HepG2 (cell line): ENCODE data around the gene SPAG5. TPM values are rescaled to one million over a fixed set of nuclear protein-coding genes. Genes with fewer than 3 reads are reported as not detected.
A peak's percentile ranks its signal among the peaks of the same experiment; 100 is the strongest.

Source experiments
- ARID5B ChIP-seq: IDR thresholded peaks from 2 replicates; pipeline ENCODE4 v1.4.0; 2020; ENCODE audit warnings: mild to moderate bottlenecking, missing genetic modification reagents
- CBX1 ChIP-seq: IDR thresholded peaks from one replicate; pipeline ENCODE4 v1.6.1; 2016; ENCODE audit warnings: antibody characterized with exemption, low read depth
- HMGXB3 ChIP-seq: sonication (generic); formaldehyde crosslinking; IDR thresholded peaks from 2 replicates; pipeline ENCODE4 v1.4.0; 2020; ENCODE audit warnings: missing genetic modification reagents, borderline replicate concordance
- PHF8 ChIP-seq: sonication (generic); formaldehyde crosslinking; IDR thresholded peaks from 2 replicates; pipeline ENCODE4 v1.5.0; 2020; ENCODE audit warnings: missing genetic modification reagents
- PITX1 ChIP-seq: sonication (generic); formaldehyde crosslinking; IDR thresholded peaks from 2 replicates; pipeline ENCODE4 v1.5.1; 2020; ENCODE audit warnings: mild to moderate bottlenecking, missing genetic modification reagents
- TSC22D2 ChIP-seq: sonication (generic); formaldehyde crosslinking; IDR thresholded peaks from 2 replicates; pipeline ENCODE4 v1.5.1; 2020; ENCODE audit warnings: missing genetic modification reagents, mild to moderate bottlenecking, borderline replicate concordance
- XRCC5 ChIP-seq: fragments of 200-400 bp; formaldehyde crosslinking; optimal IDR thresholded peaks from 2 replicates; pipeline ENCODE3; 2017; ENCODE audit warnings: mild to moderate bottlenecking, low read length
- ZBTB25 ChIP-seq: IDR thresholded peaks from 2 replicates; pipeline ENCODE4 v1.6.1; 2018; ENCODE audit warnings: missing genetic modification reagents
- ZNF580 ChIP-seq: IDR thresholded peaks from 2 replicates; pipeline ENCODE4 v1.6.1; 2016; ENCODE audit warnings: low read depth, borderline replicate concordance
- ZNF788 ChIP-seq: sonication (generic); formaldehyde crosslinking; IDR thresholded peaks from 2 replicates; pipeline ENCODE4 v1.5.0; 2020; ENCODE audit warnings: mild to moderate bottlenecking, missing genetic modification reagents, borderline replicate concordance
- polyA plus RNA-seq, 8 experiments: library from polyadenylated mRNA; depleted of rRNA in 3 of 8; stranded (reverse) in 7 of 8; unstranded in 1 of 8; fragments of >200 nt; fragmentation: Illumina TruSeq in 4 of 8; extraction: Trizol in 4 of 8; gene quantifications; 2 replicates each; pipeline versions ENCODE4 v1.2.1 to v1.2.3, GENCODE V29; 2011 to 2016; ENCODE audit warnings: low read depth in 4 of 8, missing spikeins in 1 of 8, mixed read lengths in 1 of 8; ENCODE audit not compliant: insufficient read depth in 1 of 8
- total RNA-seq, 5 experiments: library from RNA; depleted of rRNA; stranded (reverse); fragments of >200 nt; fragmentation: Illumina TruSeq; extraction: Trizol; gene quantifications; 2 replicates each; pipeline ENCODE4 v1.2.3, GENCODE V29; 2016; ENCODE audit warnings: low read depth in 1 of 5
- TF ChIP-seq, protein P1 (sequence below): fragments of 450-650 bp; IDR thresholded peaks from 2 replicates; pipeline ENCODE4 v1.6.1; 2017; ENCODE audit warnings: mild to moderate bottlenecking
- TF ChIP-seq, protein P2 (sequence below): sonication (generic); formaldehyde crosslinking; IDR thresholded peaks from 2 replicates; pipeline ENCODE4 v1.5.1; 2020; ENCODE audit warnings: mild to moderate bottlenecking, missing genetic modification reagents

The SPAG5 gene
- total and polyA plus RNA-seq, 2 of the 13 experiments (the other 11 are each of a cell fraction or from before 2014, with no cell fraction given): 41.4 to 98.0 TPM

DNA sequence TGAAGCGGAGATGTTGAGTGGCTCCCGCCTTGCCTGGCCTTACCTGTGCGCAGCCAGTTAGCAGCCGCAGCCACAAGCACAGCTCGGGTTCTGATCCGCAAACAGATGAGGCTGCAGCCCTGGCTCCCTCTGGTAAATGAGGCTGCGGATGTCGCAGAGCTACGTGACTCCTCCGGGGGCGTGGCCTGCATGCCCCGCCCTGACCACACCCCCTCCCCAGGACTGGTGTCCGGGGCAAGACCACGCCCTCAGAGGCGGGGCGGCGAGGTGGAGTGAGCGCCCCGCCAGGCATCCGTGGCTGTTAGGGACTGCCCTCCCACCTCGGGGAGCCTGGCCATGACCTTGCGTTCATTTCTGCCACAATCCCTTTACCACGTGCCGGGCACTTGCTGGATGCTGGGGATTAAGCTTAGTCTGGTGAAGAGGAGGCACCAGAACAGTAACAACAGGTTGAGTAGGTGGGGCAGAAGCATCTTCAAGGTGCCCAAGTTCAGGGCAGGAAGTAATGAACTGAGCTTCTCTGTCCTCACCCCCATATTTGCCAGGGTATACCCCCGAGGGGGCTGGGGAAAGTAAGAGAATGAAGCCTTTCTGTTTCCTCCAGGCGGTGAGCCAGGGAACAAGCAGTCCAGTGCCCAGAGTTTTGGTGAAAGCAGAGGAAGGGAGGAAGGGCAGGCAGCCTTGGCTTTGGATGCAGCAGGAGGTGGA lies 21.9 kb downstream of the SPAG5 start, which contains the start of gene ALDOC (continued):
- TF ChIP-seq ZBTB25 (CRISPR knock-in tag) (0 out of 2 replicates have a peak, but pooled peaks have one; percentile 49), XRCC5 (peak; percentile 20), PITX1 (peak; percentile 97), CBX1 (peak; percentile 75), HMGXB3 (CRISPR knock-in tag) (peak; percentile 83; the same call in 1 of the 2 replicates), ARID5B (CRISPR knock-in tag) (peak; percentile 80), TSC22D2 (CRISPR knock-in tag) (no peak), ZNF788 (CRISPR knock-in tag) (peak; percentile 83; the same call in 1 of the 2 replicates), PHF8 (CRISPR knock-in tag) (no peak), ZNF580 (CRISPR knock-in tag) (peak; percentile 91; the same call in 1 of the 2 replicates)
- TF ChIP-seq, protein P1, sequence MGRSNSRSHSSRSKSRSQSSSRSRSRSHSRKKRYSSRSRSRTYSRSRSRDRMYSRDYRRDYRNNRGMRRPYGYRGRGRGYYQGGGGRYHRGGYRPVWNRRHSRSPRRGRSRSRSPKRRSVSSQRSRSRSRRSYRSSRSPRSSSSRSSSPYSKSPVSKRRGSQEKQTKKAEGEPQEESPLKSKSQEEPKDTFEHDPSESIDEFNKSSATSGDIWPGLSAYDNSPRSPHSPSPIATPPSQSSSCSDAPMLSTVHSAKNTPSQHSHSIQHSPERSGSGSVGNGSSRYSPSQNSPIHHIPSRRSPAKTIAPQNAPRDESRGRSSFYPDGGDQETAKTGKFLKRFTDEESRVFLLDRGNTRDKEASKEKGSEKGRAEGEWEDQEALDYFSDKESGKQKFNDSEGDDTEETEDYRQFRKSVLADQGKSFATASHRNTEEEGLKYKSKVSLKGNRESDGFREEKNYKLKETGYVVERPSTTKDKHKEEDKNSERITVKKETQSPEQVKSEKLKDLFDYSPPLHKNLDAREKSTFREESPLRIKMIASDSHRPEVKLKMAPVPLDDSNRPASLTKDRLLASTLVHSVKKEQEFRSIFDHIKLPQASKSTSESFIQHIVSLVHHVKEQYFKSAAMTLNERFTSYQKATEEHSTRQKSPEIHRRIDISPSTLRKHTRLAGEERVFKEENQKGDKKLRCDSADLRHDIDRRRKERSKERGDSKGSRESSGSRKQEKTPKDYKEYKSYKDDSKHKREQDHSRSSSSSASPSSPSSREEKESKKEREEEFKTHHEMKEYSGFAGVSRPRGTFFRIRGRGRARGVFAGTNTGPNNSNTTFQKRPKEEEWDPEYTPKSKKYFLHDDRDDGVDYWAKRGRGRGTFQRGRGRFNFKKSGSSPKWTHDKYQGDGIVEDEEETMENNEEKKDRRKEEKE: no peak
- TF ChIP-seq, protein P2, sequence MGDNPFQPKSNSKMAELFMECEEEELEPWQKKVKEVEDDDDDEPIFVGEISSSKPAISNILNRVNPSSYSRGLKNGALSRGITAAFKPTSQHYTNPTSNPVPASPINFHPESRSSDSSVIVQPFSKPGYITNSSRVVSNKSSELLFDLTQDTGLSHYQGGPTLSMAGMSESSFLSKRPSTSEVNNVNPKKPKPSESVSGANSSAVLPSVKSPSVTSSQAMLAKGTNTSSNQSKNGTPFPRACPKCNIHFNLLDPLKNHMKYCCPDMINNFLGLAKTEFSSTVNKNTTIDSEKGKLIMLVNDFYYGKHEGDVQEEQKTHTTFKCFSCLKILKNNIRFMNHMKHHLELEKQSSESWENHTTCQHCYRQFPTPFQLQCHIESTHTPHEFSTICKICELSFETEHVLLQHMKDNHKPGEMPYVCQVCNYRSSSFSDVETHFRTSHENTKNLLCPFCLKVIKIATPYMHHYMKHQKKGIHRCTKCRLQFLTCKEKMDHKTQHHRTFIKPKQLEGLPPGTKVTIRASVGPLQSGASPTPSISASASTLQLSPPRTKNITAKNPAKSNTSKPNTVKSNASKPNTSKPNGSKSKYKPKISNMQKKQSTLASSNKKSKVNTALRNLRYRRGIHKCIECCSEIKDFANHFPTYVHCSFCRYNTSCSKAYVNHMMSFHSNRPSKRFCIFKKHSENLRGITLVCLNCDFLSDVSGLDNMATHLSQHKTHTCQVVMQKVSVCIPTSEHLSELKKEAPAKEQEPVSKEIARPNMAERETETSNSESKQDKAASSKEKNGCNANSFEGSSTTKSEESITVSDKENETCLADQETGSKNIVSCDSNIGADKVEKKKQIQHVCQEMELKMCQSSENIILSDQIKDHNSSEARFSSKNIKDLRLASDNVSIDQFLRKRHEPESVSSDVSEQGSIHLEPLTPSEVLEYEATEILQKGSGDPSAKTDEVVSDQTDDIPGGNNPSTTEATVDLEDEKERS (CRISPR knock-in tag): peak; percentile 44; the same call in 1 of the 2 replicates
